HUES64 (cell line): ENCODE measurements around the gene PSMA6.
"Not testable (repeated sequence)": the region's sequence is repeated elsewhere in the genome, so short reads cannot be mapped to it uniquely, and the experiment has no call there.

Source experiments
- H3K27ac ChIP-seq: 2 replicates; pipeline ENCODE4 v1.7.0; 2013; ENCODE audit warnings: low read depth, low read length, inconsistent platforms
- H3K27me3 ChIP-seq: 2 replicates; pipeline ENCODE4 v1.6.1; 2013; ENCODE audit warnings: mild to moderate bottlenecking, low read length; ENCODE audit not compliant: insufficient read depth
- H3K36me3 ChIP-seq: 2 replicates; pipeline ENCODE4 v1.6.1; 2013; ENCODE audit warnings: mild to moderate bottlenecking, low read length; ENCODE audit not compliant: insufficient read depth
- H3K4me1 ChIP-seq: 2 replicates; pipeline ENCODE4 v1.6.1; 2013; ENCODE audit warnings: mild to moderate bottlenecking, low read length, moderate library complexity; ENCODE audit not compliant: insufficient read depth
- H3K4me3 ChIP-seq: 2 replicates; pipeline ENCODE4 v1.5.1; 2013; ENCODE audit warnings: mild to moderate bottlenecking, low read length, moderate library complexity
- H3K9ac ChIP-seq: 2 replicates; pipeline ENCODE4 v1.6.1; 2013; ENCODE audit warnings: mild to moderate bottlenecking, low read depth, low read length
- H3K9me3 ChIP-seq: 2 replicates; pipeline ENCODE4 v1.6.1; 2013; ENCODE audit warnings: low read depth, low read length; ENCODE audit not compliant: insufficient read depth
- WGBS: fragments of 150-250, 120-280 bp; methylation state at CpG from one replicate; pipeline ENCODE4 v1.1.7; 2013; ENCODE audit warnings: missing lambda C conversion rate; 5-methylcytosine and 5-hydroxymethylcytosine counted together

Gene PSMA6

DNA sequence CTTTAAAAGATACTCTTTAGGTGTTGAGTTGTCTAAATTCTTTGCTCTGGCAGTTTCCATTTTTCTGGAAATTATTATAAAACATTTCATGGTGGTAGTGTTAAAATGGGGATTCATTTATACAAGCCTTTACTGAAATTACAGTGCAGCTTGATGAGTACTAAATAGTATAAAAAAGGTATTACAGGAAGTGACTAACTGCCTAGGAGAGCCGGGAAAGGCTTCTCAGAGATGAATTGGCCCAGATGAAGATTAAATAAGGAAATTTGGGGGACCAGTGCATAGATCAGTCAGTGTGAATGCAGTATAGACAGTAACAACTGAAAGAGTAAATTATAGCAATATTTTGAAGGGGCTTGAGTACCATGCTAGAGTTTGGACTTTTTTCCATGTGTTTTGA lies 7.5 kb downstream of the PSMA6 start:
- H3K4me3 ChIP-seq = no peak overlapping the region
- H3K36me3 ChIP-seq = peaks cover under 1% of the 10 kb centered on the region; the same call in 1 of the 2 replicates
- H3K9ac ChIP-seq = no peak overlapping the region
- no peaks in the 10 kb centered on the region; the same call in 1 of the 2 replicates for H3K4me1 ChIP-seq
- no peaks in the 10 kb centered on the region for H3K9me3 ChIP-seq
- H3K27ac ChIP-seq = no peak overlapping the region
- 91% methylated on average over 1 of the region's 1 CpG for WGBS
- no peaks in the 10 kb centered on the region for H3K27me3 ChIP-seq

- no peak overlapping the region for H3K9ac ChIP-seq
- H3K27me3 ChIP-seq = no peaks in the 10 kb centered on the region
- WGBS = 89% methylated on average over 3 of the region's 3 CpGs
- no peaks in the 10 kb centered on the region for H3K9me3 ChIP-seq
- no peak overlapping the region for H3K4me3 ChIP-seq
- no peaks in the 10 kb centered on the region; the same call in 1 of the 2 replicates for H3K4me1 ChIP-seq
- H3K27ac ChIP-seq = no peak overlapping the region
- H3K36me3 ChIP-seq = no peaks in the 10 kb centered on the region; the same call in 1 of the 2 replicates
Observed at GRCh38 chr14:35300228-35300627, 8.0 kb downstream of the PSMA6 start.

DNA sequence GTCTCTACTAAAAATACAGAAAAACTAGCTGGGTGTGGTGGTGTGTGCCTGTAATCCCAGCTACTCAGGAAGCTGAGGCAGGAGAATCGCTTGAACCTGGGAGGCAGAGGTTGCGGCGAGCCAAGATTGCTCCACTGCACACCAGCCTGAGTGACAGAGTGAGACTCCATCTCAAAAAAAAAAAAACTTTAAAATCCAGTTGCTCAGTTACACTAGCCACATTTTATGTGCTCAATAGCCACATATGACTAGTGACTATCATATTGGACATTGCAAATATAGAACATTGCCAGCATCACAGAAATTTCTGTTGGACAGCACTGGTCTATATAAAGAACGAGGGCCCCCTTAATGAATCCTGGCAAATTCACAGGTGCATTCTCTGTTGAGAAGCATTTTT lies 9.2 kb downstream of the PSMA6 start:
- 97% methylated on average over 4 of the region's 4 CpGs for WGBS
- H3K27ac ChIP-seq, H3K4me3 ChIP-seq, H3K27me3 ChIP-seq, H3K9ac ChIP-seq, H3K36me3 ChIP-seq, H3K4me1 ChIP-seq, H3K9me3 ChIP-seq: not testable (repeated sequence)

GRCh38 chr14:35301735-35302528 lies 9.8 kb downstream of the PSMA6 start:
- Histone ChIP-seq H3K27ac (no peak overlapping the region), H3K9ac (no peak overlapping the region), H3K9me3 (no peaks in the 10 kb centered on the region), H3K36me3 (no peaks in the 10 kb centered on the region; the same call in 1 of the 2 replicates), H3K4me1 (no peaks in the 10 kb centered on the region), H3K4me3 (no peak overlapping the region), H3K27me3 (no peaks in the 10 kb centered on the region)
- WGBS = 89% methylated on average over 1 of the region's 1 CpG

- Histone ChIP-seq H3K4me1 (no peaks in the 10 kb centered on the region), H3K9me3 (no peaks in the 10 kb centered on the region), H3K36me3 (peaks cover 9% of the 10 kb centered on the region), H3K9ac (no peak overlapping the region), H3K27ac (no peak overlapping the region), H3K27me3 (no peaks in the 10 kb centered on the region), H3K4me3 (no peak overlapping the region)
- WGBS = 94% methylated on average over 3 of the region's 4 CpGs
Observed at GRCh38 chr14:35303149-35303935, 11.2 kb downstream of the PSMA6 start.

DNA sequence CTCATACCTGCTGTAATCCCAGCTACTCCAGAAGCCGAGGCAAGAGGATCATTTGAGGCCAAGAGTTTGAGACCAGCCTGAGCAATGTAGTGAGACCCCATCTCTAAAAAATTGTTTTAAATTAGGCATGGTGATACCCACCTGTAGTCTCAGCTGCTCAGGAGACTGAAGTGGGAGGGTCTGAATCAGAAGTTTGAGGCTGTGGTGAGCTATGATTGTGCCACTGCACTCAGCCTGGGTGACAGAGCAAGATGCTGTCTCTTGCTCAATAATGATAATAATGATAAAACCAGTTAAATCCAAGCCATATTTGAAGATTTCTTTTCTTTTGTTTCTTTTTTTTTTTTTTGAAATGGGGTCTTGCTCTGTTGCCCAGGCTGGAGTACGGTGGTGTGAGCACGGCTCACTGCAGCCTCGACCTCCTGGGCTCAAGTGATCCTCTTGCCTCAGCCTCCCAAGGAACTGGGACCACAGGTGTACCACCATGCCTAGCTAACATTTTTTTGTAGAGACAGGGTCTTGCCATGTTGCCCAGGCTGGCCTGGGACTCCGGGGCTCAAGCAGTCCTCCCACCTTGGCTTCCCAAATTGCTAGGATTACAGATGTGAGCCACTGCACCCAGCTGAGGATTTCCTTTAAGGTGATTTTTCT lies 12.8 kb downstream of the PSMA6 start:
- WGBS = 94% methylated on average over 5 of the region's 5 CpGs
- Histone ChIP-seq H3K9me3 (no peaks in the 10 kb centered on the region), H3K4me3 (no peak overlapping the region), H3K27me3 (no peaks in the 10 kb centered on the region), H3K4me1 (no peaks in the 10 kb centered on the region), H3K27ac (no peak overlapping the region), H3K9ac (no peak overlapping the region), H3K36me3 (peaks cover 25% of the 10 kb centered on the region)

GRCh38 chr14:35305633-35306032 lies 13.5 kb downstream of the PSMA6 start:
- H3K9ac ChIP-seq = no peak overlapping the region
- H3K4me1 ChIP-seq = no peaks in the 10 kb centered on the region
- H3K27ac ChIP-seq = no peak overlapping the region
- 96% methylated on average over 3 of the region's 3 CpGs for WGBS
- no peaks in the 10 kb centered on the region for H3K9me3 ChIP-seq
- no peak overlapping the region for H3K4me3 ChIP-seq
- H3K27me3 ChIP-seq = no peaks in the 10 kb centered on the region
- peaks cover 32% of the 10 kb centered on the region for H3K36me3 ChIP-seq

DNA sequence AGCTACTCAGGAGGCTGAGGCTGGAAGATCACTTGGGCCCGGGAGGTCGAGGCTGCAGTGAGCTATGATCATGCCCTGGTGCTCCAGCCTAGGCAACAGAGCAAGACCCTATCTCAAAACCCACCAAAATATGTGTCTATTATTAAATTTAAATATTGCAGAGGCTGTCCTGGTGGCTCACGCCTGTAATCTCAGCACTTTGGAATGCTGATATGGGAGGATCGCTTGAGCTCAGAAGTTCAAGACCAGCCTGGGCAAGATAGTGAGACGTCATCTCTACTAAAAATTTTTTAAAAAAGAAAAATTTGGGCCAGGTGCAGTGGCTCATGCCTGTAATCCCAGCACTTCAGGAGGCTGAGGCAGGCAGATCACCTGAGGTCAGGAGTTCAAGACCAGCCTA lies 13.9 kb downstream of the PSMA6 start:
- Histone ChIP-seq H3K4me3 (no peak overlapping the region), H3K9me3 (no peaks in the 10 kb centered on the region), H3K4me1 (no peaks in the 10 kb centered on the region), H3K36me3 (peaks cover 37% of the 10 kb centered on the region), H3K27me3 (no peaks in the 10 kb centered on the region), H3K9ac (no peak overlapping the region), H3K27ac (no peak overlapping the region)
- 96% methylated on average over 5 of the region's 5 CpGs for WGBS

DNA sequence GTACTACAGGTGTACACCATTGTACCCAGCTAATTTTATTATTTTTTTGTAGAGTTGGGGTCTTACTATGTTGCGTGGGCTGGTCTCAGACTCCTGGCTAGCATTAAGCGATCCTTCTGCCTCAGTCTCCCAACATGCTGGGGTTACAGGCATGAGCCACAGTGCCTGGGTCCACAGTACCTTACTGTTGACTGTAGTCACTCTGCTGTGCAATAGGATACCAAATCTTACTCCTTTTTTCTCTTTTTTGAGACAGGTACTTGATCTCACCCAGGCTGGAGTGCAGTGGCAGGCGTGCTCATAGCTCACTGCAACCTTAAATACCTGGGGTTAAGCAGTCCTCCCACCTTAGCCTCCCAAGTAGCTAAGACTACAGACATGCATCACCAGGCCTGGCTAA lies 25.6 kb downstream of the PSMA6 start:
- no peaks in the 10 kb centered on the region for H3K27me3 ChIP-seq
- H3K9me3 ChIP-seq = no peaks in the 10 kb centered on the region
- WGBS = 96% methylated on average over 3 of the region's 3 CpGs
- H3K4me1 ChIP-seq = no peaks in the 10 kb centered on the region
- peaks cover 59% of the 10 kb centered on the region for H3K36me3 ChIP-seq
- no peak overlapping the region for H3K4me3 ChIP-seq
- H3K9ac ChIP-seq = no peak overlapping the region
- no peak overlapping the region for H3K27ac ChIP-seq

DNA sequence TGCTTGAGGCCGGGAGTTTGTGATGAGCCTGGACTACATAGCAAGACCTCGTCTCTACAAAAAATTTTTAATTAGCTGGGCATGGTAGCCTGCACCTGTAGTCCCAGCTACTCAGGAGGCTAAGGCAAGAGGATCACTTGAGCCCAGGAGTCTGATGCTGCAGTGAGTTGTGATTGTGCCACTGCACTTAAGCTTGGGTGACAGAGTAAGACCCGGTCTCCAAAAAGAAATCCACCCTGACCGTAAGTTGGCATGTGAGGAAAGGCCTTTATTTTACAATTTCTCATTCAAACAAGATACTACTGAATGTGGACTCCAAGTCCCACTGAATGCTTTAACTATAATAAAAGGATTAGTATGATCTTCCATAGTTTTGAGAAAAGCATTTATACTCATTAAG lies 27.3 kb downstream of the PSMA6 start:
- Histone ChIP-seq H3K9ac (no peak overlapping the region), H3K4me3 (no peak overlapping the region), H3K27me3 (no peaks in the 10 kb centered on the region), H3K9me3 (no peaks in the 10 kb centered on the region), H3K36me3 (peaks cover 42% of the 10 kb centered on the region), H3K27ac (no peak overlapping the region), H3K4me1 (no peaks in the 10 kb centered on the region)
- WGBS = 97% methylated on average over 4 of the region's 4 CpGs

DNA sequence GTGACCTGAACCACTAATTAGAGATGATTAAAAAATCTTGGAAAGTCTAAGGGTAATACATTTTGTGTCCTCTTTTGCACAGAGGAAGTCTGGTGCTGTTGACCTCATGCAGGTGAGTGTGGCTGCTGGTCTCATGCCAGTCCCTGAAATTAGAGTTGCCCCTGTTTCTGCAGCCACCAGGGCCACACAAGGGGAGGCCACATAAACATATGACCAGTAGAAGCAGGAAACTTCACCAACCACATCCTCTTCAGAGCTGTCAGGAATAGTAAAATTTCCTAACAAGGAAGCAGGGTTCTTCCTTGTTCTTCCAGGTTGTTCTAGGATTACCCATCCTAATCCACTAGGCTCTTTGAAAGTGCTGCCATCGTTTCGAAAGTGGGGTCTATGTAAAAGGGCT lies 28.3 kb downstream of the PSMA6 start:
- no peaks in the 10 kb centered on the region for H3K4me1 ChIP-seq
- H3K36me3 ChIP-seq = peaks cover 32% of the 10 kb centered on the region
- no peak overlapping the region for H3K27ac ChIP-seq
- no peak overlapping the region for H3K4me3 ChIP-seq
- H3K27me3 ChIP-seq = no peaks in the 10 kb centered on the region
- no peak overlapping the region for H3K9ac ChIP-seq
- no peaks in the 10 kb centered on the region for H3K9me3 ChIP-seq
- WGBS = 57% methylated on average over 2 of the region's 2 CpGs
